GM12873 (cell line): ENCODE measurements around the gene PRIMPOL.

Source experiments
- CTCF ChIP-seq: IDR thresholded peaks from 2 replicates; pipeline ENCODE4 v1.5.1; 2012; ENCODE audit warnings: low read depth, mild to moderate bottlenecking, moderate library complexity, low read length, control low read depth; ENCODE audit not compliant: insufficient read depth; ENCODE audit errors: missing control alignments

Gene PRIMPOL

GRCh38 chr4:184715526-184715925 is 66.0 kb downstream of the PRIMPOL start:
- TF ChIP-seq CTCF, result no peak

GRCh38 chr4:184719407-184719806 is 69.9 kb downstream of the PRIMPOL start:
- TF ChIP-seq CTCF, result no peak

GRCh38 chr4:184721254-184721653 is 71.7 kb downstream of the PRIMPOL start:
- no peak for TF ChIP-seq CTCF

- peak; percentile 38 for TF ChIP-seq CTCF
Measured at GRCh38 chr4:184722798-184723197, 73.3 kb downstream of the PRIMPOL start.

- no peak for TF ChIP-seq CTCF
Measured at GRCh38 chr4:184727430-184727829, 77.9 kb downstream of the PRIMPOL start.

DNA sequence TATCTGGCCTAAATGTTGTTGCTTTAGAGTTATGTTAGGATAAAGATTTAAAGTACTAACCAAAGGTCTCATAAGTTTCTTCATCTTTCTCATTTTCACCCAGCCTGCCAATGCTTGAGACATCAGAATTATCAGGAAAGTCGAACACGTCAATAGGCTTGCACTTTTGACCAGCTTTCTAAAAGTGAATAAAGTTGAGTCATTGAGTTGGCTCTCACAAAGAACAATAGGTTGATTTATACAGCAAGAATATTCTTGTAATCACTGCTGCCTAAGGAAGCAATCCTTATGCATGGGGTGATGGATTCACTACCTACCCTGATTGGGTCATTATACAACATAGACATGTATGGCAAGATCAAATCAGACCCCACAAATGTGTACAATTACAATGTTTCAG is 79.3 kb downstream of the PRIMPOL start:
- no peak for TF ChIP-seq CTCF

GRCh38 chr4:184729946-184730345 is 80.4 kb downstream of the PRIMPOL start:
- no peak for TF ChIP-seq CTCF
